ENCODE data around the gene RHOT2. TPM values are rescaled to one million over a fixed set of nuclear protein-coding genes. Genes with fewer than 3 reads are reported as not detected.

RHOT2 gene
- total RNA-seq, 1 experiment from 2014 or later, result 164 TPM

- Histone ChIP-seq H3K27me3 (ENCODE audit: control insufficient read depth, insufficient read depth, low read length) (no peaks in the 10 kb centered on the region), H3K36me3 (replicated peaks; ENCODE audit: control insufficient read depth, insufficient read depth, low read length) (no peaks in the 10 kb centered on the region; the same call in 1 of the 2 replicates), H3K4me3 (ENCODE audit: insufficient read depth, low read depth, low read length) (peak within 1 kb of the TSS; percentile 74)
- DNase-seq, result peak; percentile 98
Measured at GRCh38 chr16:648781-649589, 18.9 kb upstream of the RHOT2 start, which contains the start of gene WDR90. Gene WDR90, plus strand, starts transcription at chr16:649365. Its CDS starts 52 bp downstream, at chr16:649417.

- peak overlapping the region; percentile 74 for H3K4me3 ChIP-seq (ENCODE audit: insufficient read depth, low read depth, low read length)
- no peaks in the 10 kb centered on the region for H3K27me3 ChIP-seq (ENCODE audit: control insufficient read depth, insufficient read depth, low read length)
- DNase-seq, result peak; percentile 78
- H3K36me3 ChIP-seq (replicated peaks; ENCODE audit: control insufficient read depth, insufficient read depth, low read length), result no peaks in the 10 kb centered on the region; the same call in 1 of the 2 replicates
Measured at GRCh38 chr16:649631-650030, 18.3 kb upstream of the RHOT2 start.

GRCh38 chr16:651844-652243, 16.1 kb upstream of the RHOT2 start:
- DNase-seq, result no peak
- H3K36me3 ChIP-seq (replicated peaks; ENCODE audit: control insufficient read depth, insufficient read depth, low read length), result no peaks in the 10 kb centered on the region; the same call in 1 of the 2 replicates
- H3K4me3 ChIP-seq (ENCODE audit: insufficient read depth, low read depth, low read length), result no peak overlapping the region
- no peaks in the 10 kb centered on the region for H3K27me3 ChIP-seq (ENCODE audit: control insufficient read depth, insufficient read depth, low read length)

- no peaks in the 10 kb centered on the region; the same call in 1 of the 2 replicates for H3K36me3 ChIP-seq (replicated peaks; ENCODE audit: control insufficient read depth, insufficient read depth, low read length)
- H3K27me3 ChIP-seq (ENCODE audit: control insufficient read depth, insufficient read depth, low read length), result no peaks in the 10 kb centered on the region
- DNase-seq, result no peak
- H3K4me3 ChIP-seq (ENCODE audit: insufficient read depth, low read depth, low read length), result no peak overlapping the region
Measured at GRCh38 chr16:652454-653305, 15.3 kb upstream of the RHOT2 start.

GRCh38 chr16:654034-654433, 13.9 kb upstream of the RHOT2 start:
- no peaks in the 10 kb centered on the region; the same call in 1 of the 2 replicates for H3K36me3 ChIP-seq (replicated peaks; ENCODE audit: control insufficient read depth, insufficient read depth, low read length)
- H3K4me3 ChIP-seq (ENCODE audit: insufficient read depth, low read depth, low read length), result no peak overlapping the region
- H3K27me3 ChIP-seq (ENCODE audit: control insufficient read depth, insufficient read depth, low read length), result no peaks in the 10 kb centered on the region
- DNase-seq, result no peak

- Histone ChIP-seq H3K4me3 (ENCODE audit: insufficient read depth, low read depth, low read length) (no peak overlapping the region), H3K36me3 (replicated peaks; ENCODE audit: control insufficient read depth, insufficient read depth, low read length) (no peaks in the 10 kb centered on the region; the same call in 1 of the 2 replicates)
- no peak for DNase-seq
Measured at GRCh38 chr16:657487-657886, 10.4 kb upstream of the RHOT2 start.

GRCh38 chr16:658679-659571, 9.0 kb upstream of the RHOT2 start:
- peak; percentile 63 for DNase-seq
- Histone ChIP-seq H3K27me3 (ENCODE audit: control insufficient read depth, insufficient read depth, low read length) (no peaks in the 10 kb centered on the region), H3K4me3 (ENCODE audit: insufficient read depth, low read depth, low read length) (no peak overlapping the region), H3K36me3 (replicated peaks; ENCODE audit: control insufficient read depth, insufficient read depth, low read length) (no peaks in the 10 kb centered on the region; the same call in 1 of the 2 replicates)

More at GRCh38 chr16:657487-657886, 10.4 kb upstream of the RHOT2 start:
- H3K27me3 ChIP-seq (ENCODE audit: control insufficient read depth, insufficient read depth, low read length), result no peaks in the 10 kb centered on the region

- DNase-seq, result peak; percentile 64
- no peaks in the 10 kb centered on the region; the same call in 1 of the 2 replicates for H3K36me3 ChIP-seq (replicated peaks; ENCODE audit: control insufficient read depth, insufficient read depth, low read length)
- no peaks in the 10 kb centered on the region for H3K27me3 ChIP-seq (ENCODE audit: control insufficient read depth, insufficient read depth, low read length)
- no peak overlapping the region for H3K4me3 ChIP-seq (ENCODE audit: insufficient read depth, low read depth, low read length)
Measured at GRCh38 chr16:659618-660017, 8.3 kb upstream of the RHOT2 start.

GRCh38 chr16:660132-660458, 7.8 kb upstream of the RHOT2 start:
- Histone ChIP-seq H3K4me3 (ENCODE audit: insufficient read depth, low read depth, low read length) (no peak overlapping the region), H3K27me3 (ENCODE audit: control insufficient read depth, insufficient read depth, low read length) (no peaks in the 10 kb centered on the region), H3K36me3 (replicated peaks; ENCODE audit: control insufficient read depth, insufficient read depth, low read length) (no peaks in the 10 kb centered on the region)
- DNase-seq, result peak; percentile 64

GRCh38 chr16:660459-661183, 7.3 kb upstream of the RHOT2 start:
- H3K27me3 ChIP-seq (ENCODE audit: control insufficient read depth, insufficient read depth, low read length), result no peaks in the 10 kb centered on the region
- DNase-seq, result peak; percentile 100
- H3K4me3 ChIP-seq (ENCODE audit: insufficient read depth, low read depth, low read length), result peak overlapping the region; percentile 8; the same call in 1 of the 2 replicates
- H3K36me3 ChIP-seq (replicated peaks; ENCODE audit: control insufficient read depth, insufficient read depth, low read length), result no peaks in the 10 kb centered on the region

- DNase-seq, result peak; percentile 65
- no peak overlapping the region for H3K4me3 ChIP-seq (ENCODE audit: insufficient read depth, low read depth, low read length)
- H3K36me3 ChIP-seq (replicated peaks; ENCODE audit: control insufficient read depth, insufficient read depth, low read length), result no peaks in the 10 kb centered on the region
- H3K27me3 ChIP-seq (ENCODE audit: control insufficient read depth, insufficient read depth, low read length), result no peaks in the 10 kb centered on the region
Measured at GRCh38 chr16:661184-661821, 6.6 kb upstream of the RHOT2 start.

- Histone ChIP-seq H3K27me3 (ENCODE audit: control insufficient read depth, insufficient read depth, low read length) (no peaks in the 10 kb centered on the region), H3K4me3 (ENCODE audit: insufficient read depth, low read depth, low read length) (no peak overlapping the region), H3K36me3 (replicated peaks; ENCODE audit: control insufficient read depth, insufficient read depth, low read length) (no peaks in the 10 kb centered on the region)
- DNase-seq, result no peak
Measured at GRCh38 chr16:662095-662494, 5.8 kb upstream of the RHOT2 start.

GRCh38 chr16:662597-662996, 5.3 kb upstream of the RHOT2 start:
- no peaks in the 10 kb centered on the region; the same call in 1 of the 2 replicates for H3K36me3 ChIP-seq (replicated peaks; ENCODE audit: control insufficient read depth, insufficient read depth, low read length)
- no peaks in the 10 kb centered on the region for H3K27me3 ChIP-seq (ENCODE audit: control insufficient read depth, insufficient read depth, low read length)
- no peak for DNase-seq
- H3K4me3 ChIP-seq (ENCODE audit: insufficient read depth, low read depth, low read length), result no peak overlapping the region

All from H7 (cell line).